OCI-LY3 (cell line): Measurements from ENCODE around the gene HTATIP2.

Experiments used
- H2AFZ ChIP-seq: fragments of 200-600, 300-600 bp; shearing (Covaris generic); 2 replicates; pipeline ENCODE4 v1.6.0; 2014; ENCODE audit warnings: antibody characterized with exemption, low read depth, low read length
- H3K27ac ChIP-seq: fragments of 200-600, 300-600 bp; sonication (generic); 2 replicates; pipeline ENCODE4 v1.5.1; 2014; ENCODE audit warnings: mild to moderate bottlenecking, low read length, moderate library complexity, mixed read lengths
- H3K27me3 ChIP-seq: fragments of 200-600, 300-600 bp; sonication (generic); 2 replicates; pipeline ENCODE4 v1.6.1; 2014; ENCODE audit warnings: low read depth, low read length, mixed read lengths
- H3K36me3 ChIP-seq: fragments of 200-600, 300-600 bp; sonication (generic); replicated peaks from 2 replicates; pipeline ENCODE3; 2014; ENCODE audit warnings: low read depth, low read length, mixed read lengths
- H3K4me1 ChIP-seq: fragments of 300-600, 200-600 bp; sonication (generic); 2 replicates; pipeline ENCODE4 v1.6.1; 2014; ENCODE audit warnings: low read length, mixed read lengths
- H3K4me2 ChIP-seq: fragments of 200-600, 300-600 bp; sonication (generic); 2 replicates; pipeline ENCODE4 v1.6.1; 2014; ENCODE audit warnings: low read length, mixed read lengths
- H3K4me3 ChIP-seq: fragments of 300-600, 200-600 bp; sonication (generic); 2 replicates; pipeline ENCODE4 v1.5.1; 2014; ENCODE audit warnings: antibody characterized with exemption, mild to moderate bottlenecking, low read length, moderate library complexity
- H3K79me2 ChIP-seq: fragments of 300-600, 200-600 bp; shearing (Covaris generic); 2 replicates; pipeline ENCODE4 v1.6.1; 2014; ENCODE audit warnings: mild to moderate bottlenecking, low read length, mixed read lengths
- H3K9ac ChIP-seq: fragments of 300-600, 200-600 bp; shearing (Covaris generic); 2 replicates; pipeline ENCODE4 v1.6.0; 2014; ENCODE audit warnings: mild to moderate bottlenecking, low read length, moderate library complexity
- H3K9me3 ChIP-seq: fragments of 200-600, 300-600 bp; shearing (Covaris generic); 2 replicates; pipeline ENCODE4 v1.6.1; 2014; ENCODE audit warnings: low read length, mixed read lengths; ENCODE audit not compliant: insufficient read depth
- H4K20me1 ChIP-seq: fragments of 200-600, 300-600 bp; sonication (generic); 2 replicates; pipeline ENCODE4 v1.6.1; 2016; ENCODE audit warnings: low read length, mixed read lengths; ENCODE audit not compliant: insufficient read depth
- EZH2phosphoT487 ChIP-seq: fragments of 200-600 bp; shearing (Covaris generic); IDR thresholded peaks from 2 replicates; pipeline ENCODE4 v1.6.1; 2018; ENCODE audit warnings: antibody characterized with exemption, mixed run types, low read depth
- TF ChIP-seq, protein P1 (sequence below): fragments of 200-600, 300-600 bp; sonication (generic); IDR thresholded peaks from 2 replicates; pipeline ENCODE4 v1.5.1; 2014; ENCODE audit warnings: antibody characterized with exemption, low read length, low read depth

Gene HTATIP2

DNA sequence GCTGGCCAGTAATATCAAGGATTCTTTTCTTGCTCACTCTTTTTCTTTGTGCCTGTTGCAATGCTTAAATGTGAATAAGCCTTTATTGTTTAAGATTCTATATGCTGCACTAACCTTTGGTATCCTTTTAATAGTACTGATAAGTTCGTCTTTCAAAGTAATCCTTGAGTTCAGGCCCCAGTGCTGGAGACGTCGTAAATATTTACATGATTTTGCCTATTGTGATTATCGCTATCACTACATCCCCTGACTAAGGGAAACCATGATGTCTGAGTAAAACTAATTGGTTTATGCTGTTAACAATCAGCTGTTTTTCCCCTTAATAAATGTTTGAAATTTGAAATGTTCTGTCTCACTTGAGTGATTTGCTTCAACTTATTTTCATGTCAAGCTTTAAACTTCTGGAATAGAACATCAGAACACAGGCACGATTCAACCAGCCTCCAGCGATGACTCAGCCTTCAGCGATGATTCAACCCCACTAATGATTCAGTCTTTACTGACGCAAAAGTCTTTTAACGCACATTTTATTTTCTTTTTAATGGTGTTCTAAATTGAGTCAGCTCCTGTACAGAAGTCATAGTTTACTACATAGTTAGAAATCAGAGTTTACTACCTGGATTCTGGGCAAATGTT is 3.9 kb downstream of the HTATIP2 start:
- peak overlapping the region; percentile 39; the same call in 1 of the 2 replicates for H2AFZ ChIP-seq
- no peaks in the 10 kb centered on the region for H4K20me1 ChIP-seq
- H3K4me3 ChIP-seq, result no peak overlapping the region

DNA sequence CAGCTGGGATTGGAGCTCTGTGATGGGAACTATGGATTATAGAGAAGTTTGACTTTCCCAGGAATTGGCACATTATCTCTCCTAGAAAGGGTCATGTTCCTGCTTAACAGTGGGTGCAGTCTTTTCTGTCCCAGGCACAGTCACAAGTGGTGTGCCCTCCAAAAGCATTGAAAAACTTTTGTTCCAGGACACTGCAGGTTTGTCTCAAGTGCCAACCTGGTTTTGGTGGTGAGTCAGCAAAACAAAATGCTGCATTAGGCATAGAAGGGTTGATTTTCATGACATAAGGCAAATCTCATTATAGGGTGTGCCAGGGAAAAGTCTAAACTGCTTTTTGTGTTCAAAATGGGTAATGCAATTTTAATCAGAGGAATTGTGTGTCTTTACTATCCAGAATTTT is 4.9 kb downstream of the HTATIP2 start:
- H3K27me3 ChIP-seq, result no peaks in the 10 kb centered on the region
- no peak overlapping the region for H3K9ac ChIP-seq
- no peak overlapping the region for H3K4me3 ChIP-seq
- no peak overlapping the region for H2AFZ ChIP-seq
- H3K9me3 ChIP-seq, result no peaks in the 10 kb centered on the region
- H3K27ac ChIP-seq, result no peak overlapping the region
- H3K36me3 ChIP-seq, result no peaks in the 10 kb centered on the region
- H4K20me1 ChIP-seq, result no peaks in the 10 kb centered on the region
- 0 out of 2 replicates have a peak, but pooled peaks cover 5% of the 10 kb centered on the region for H3K4me1 ChIP-seq
- H3K4me2 ChIP-seq, result no peak overlapping the region
- no peak for TF ChIP-seq EZH2phosphoT487
- TF ChIP-seq, protein P1, sequence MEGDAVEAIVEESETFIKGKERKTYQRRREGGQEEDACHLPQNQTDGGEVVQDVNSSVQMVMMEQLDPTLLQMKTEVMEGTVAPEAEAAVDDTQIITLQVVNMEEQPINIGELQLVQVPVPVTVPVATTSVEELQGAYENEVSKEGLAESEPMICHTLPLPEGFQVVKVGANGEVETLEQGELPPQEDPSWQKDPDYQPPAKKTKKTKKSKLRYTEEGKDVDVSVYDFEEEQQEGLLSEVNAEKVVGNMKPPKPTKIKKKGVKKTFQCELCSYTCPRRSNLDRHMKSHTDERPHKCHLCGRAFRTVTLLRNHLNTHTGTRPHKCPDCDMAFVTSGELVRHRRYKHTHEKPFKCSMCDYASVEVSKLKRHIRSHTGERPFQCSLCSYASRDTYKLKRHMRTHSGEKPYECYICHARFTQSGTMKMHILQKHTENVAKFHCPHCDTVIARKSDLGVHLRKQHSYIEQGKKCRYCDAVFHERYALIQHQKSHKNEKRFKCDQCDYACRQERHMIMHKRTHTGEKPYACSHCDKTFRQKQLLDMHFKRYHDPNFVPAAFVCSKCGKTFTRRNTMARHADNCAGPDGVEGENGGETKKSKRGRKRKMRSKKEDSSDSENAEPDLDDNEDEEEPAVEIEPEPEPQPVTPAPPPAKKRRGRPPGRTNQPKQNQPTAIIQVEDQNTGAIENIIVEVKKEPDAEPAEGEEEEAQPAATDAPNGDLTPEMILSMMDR, result no peak
- H3K79me2 ChIP-seq, result no peaks in the 10 kb centered on the region; the same call in 1 of the 2 replicates

More for the DNA sequence above, 3.9 kb downstream of the HTATIP2 start:
- Histone ChIP-seq H3K4me1 (0 out of 2 replicates have a peak, but pooled peaks cover 5% of the 10 kb centered on the region), H3K27me3 (no peaks in the 10 kb centered on the region), H3K9ac (no peak overlapping the region), H3K4me2 (peak overlapping the region; percentile 22; the same call in 1 of the 2 replicates), H3K36me3 (no peaks in the 10 kb centered on the region), H3K9me3 (no peaks in the 10 kb centered on the region), H3K27ac (no peak overlapping the region), H3K79me2 (no peaks in the 10 kb centered on the region; the same call in 1 of the 2 replicates)
- TF ChIP-seq EZH2phosphoT487, result no peak
- TF ChIP-seq, protein P1, result no peak

DNA sequence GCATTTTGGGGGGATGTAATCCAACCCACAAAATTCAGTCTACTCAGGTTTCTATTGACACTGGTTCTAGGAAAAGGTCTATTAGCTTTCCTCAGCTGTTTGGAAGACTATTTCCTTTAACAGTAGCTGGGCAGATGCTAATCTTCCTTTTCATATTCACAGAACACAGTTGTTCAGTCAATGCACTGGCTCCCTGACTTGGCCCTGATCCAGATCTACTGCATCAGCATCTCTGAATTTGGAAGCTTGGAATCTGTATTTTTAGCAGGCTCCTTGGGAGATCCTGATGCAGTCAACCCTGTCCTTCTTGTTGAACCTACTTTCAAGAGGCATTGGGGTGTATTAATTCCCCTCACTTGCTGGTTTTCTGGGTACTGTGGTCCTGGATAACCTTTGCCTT is 6.3 kb downstream of the HTATIP2 start:
- Histone ChIP-seq H3K4me1 (no peaks in the 10 kb centered on the region), H3K36me3 (no peaks in the 10 kb centered on the region), H2AFZ (no peak overlapping the region), H3K9ac (no peak overlapping the region), H3K9me3 (no peaks in the 10 kb centered on the region), H3K27ac (no peak overlapping the region), H3K79me2 (no peaks in the 10 kb centered on the region), H3K4me2 (no peak overlapping the region), H4K20me1 (no peaks in the 10 kb centered on the region), H3K27me3 (no peaks in the 10 kb centered on the region), H3K4me3 (no peak overlapping the region)
- no peak for TF ChIP-seq EZH2phosphoT487
- TF ChIP-seq, protein P1, result no peak

DNA sequence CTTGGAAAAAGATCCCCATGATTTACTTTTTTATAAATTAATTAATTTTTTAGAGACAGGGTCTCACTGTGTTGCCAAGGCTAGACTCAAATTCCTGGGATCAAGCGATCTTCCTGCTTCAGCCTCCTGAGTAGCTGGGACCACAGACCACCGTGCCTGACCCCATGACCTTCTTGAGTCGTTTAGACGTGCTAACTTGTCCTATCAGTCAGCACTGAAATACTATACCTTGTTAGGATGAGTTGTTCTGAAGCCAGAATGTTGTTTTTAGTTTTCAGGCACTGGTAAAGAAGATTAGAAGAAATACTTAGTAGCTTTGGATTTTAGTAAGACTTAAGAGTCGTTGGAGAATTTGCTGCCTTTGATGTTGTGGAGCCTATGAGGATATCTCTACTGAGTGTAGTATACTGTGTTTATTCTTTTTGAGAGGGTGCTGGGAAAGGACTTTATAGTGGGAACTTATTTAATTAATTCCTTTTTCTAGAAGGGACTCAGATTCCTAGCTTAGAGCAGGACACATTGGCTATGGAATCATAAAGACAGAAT is 8.6 kb downstream of the HTATIP2 start:
- no peaks in the 10 kb centered on the region for H3K9me3 ChIP-seq
- TF ChIP-seq, protein P1, result no peak
- no peak for TF ChIP-seq EZH2phosphoT487
- H3K9ac ChIP-seq, result no peak overlapping the region
- no peaks in the 10 kb centered on the region for H3K79me2 ChIP-seq
- H3K4me2 ChIP-seq, result no peak overlapping the region
- no peak overlapping the region for H2AFZ ChIP-seq
- H3K4me3 ChIP-seq, result no peak overlapping the region
- no peaks in the 10 kb centered on the region for H3K27me3 ChIP-seq
- H3K4me1 ChIP-seq, result no peaks in the 10 kb centered on the region
- H3K27ac ChIP-seq, result no peak overlapping the region
- no peaks in the 10 kb centered on the region for H4K20me1 ChIP-seq
- H3K36me3 ChIP-seq, result no peaks in the 10 kb centered on the region
